Liver (tissue), 9 donors: Measurements from ENCODE around the gene GCC2. TPM values are rescaled to one million over a fixed set of nuclear protein-coding genes. Genes with fewer than 3 reads are reported as not detected.
"Not testable (repeated sequence)": the region's sequence is repeated elsewhere in the genome, so short reads cannot be mapped to it uniquely, and the experiment has no call there.

Experiments used
- DNase-seq: peaks from one replicate; pipeline ENCODE4 v3.0.0-alpha.2; 2017; ENCODE audit warnings: low spot score
- H3K27ac ChIP-seq, 2 donors: one replicate each; pipeline ENCODE4 v1.7.0; 2013; ENCODE audit warnings: inconsistent platforms in 2 of 2, low read length in 2 of 2, control low read depth in 1 of 2, low read depth in 1 of 2, mild to moderate bottlenecking in 1 of 2
- H3K27me3 ChIP-seq, 4 donors: one replicate each; pipeline versions ENCODE4 v1.6.1 to v1.7.0; 2013; ENCODE audit warnings: low read length in 3 of 4, inconsistent platforms in 1 of 4, mild to moderate bottlenecking in 1 of 4, moderate library complexity in 1 of 4; ENCODE audit not compliant: control insufficient read depth in 4 of 4, insufficient read depth in 4 of 4
- H3K36me3 ChIP-seq, 4 donors: one replicate each; pipeline versions ENCODE4 v1.6.1 to v1.7.0; 2013; ENCODE audit warnings: low read length in 3 of 4, mild to moderate bottlenecking in 3 of 4, low read depth in 1 of 4, moderate library complexity in 1 of 4; ENCODE audit not compliant: control insufficient read depth in 4 of 4, insufficient read depth in 3 of 4
- H3K4me1 ChIP-seq, 4 donors: one replicate each; pipeline versions ENCODE4 v1.6.1 to v1.7.0; 2013; ENCODE audit warnings: low read length in 3 of 4, mild to moderate bottlenecking in 3 of 4, moderate library complexity in 1 of 4; ENCODE audit not compliant: control insufficient read depth in 4 of 4, insufficient read depth in 4 of 4
- H3K4me3 ChIP-seq, 3 donors: one replicate each; pipeline versions ENCODE4 v1.6.1 to v1.7.0; 2013; ENCODE audit warnings: low read length in 3 of 3, control low read depth in 1 of 3, low read depth in 1 of 3, mild to moderate bottlenecking in 1 of 3
- H3K9ac ChIP-seq, 2 donors: one replicate each; pipeline ENCODE4 v1.7.0; 2013; ENCODE audit warnings: low read length in 2 of 2, mild to moderate bottlenecking in 2 of 2, moderate library complexity in 2 of 2, control low read depth in 1 of 2, low read depth in 1 of 2
- H3K9me3 ChIP-seq, 4 donors: one replicate each; pipeline versions ENCODE4 v1.6.1 to v1.7.0; 2013; ENCODE audit warnings: low read length in 3 of 4; ENCODE audit not compliant: control insufficient read depth in 4 of 4
- ATF3 ChIP-seq: IDR thresholded peaks from 2 replicates; pipeline ENCODE4 v1.6.1; 2016; ENCODE audit warnings: antibody characterized with exemption
- CTCF ChIP-seq: fragments of 150-350 bp; IDR thresholded peaks from 2 replicates; pipeline ENCODE4 v1.5.1; 2017; ENCODE audit warnings: improper control_type of control experiment, low read depth, low read length; ENCODE audit not compliant: missing input control
- EGR1 ChIP-seq, 2 donors: IDR thresholded peaks; 2 replicates each; pipeline ENCODE4 v1.6.1; 2016 to 2018; ENCODE audit warnings: antibody characterized with exemption in 2 of 2, low read depth in 2 of 2
- FOXA1 ChIP-seq: IDR thresholded peaks from 2 replicates; pipeline ENCODE4 v1.6.1; 2016; ENCODE audit warnings: antibody characterized with exemption
- FOXA2 ChIP-seq: IDR thresholded peaks from 2 replicates; pipeline ENCODE4 v1.6.1; 2016; ENCODE audit warnings: antibody characterized with exemption
- GABPA ChIP-seq, 2 donors: IDR thresholded peaks in 1 of 2; conservative IDR thresholded peaks in 1 of 2; 2 replicates each; pipeline ENCODE4 v1.6.1; 2016; ENCODE audit warnings: antibody characterized with exemption in 2 of 2, mild to moderate bottlenecking in 1 of 2, moderate library complexity in 1 of 2
- HNF4A ChIP-seq, 2 donors: conservative IDR thresholded peaks; 2 replicates each; pipeline ENCODE4 v1.6.1; 2016; ENCODE audit warnings: antibody characterized with exemption in 2 of 2, mild to moderate bottlenecking in 2 of 2
- HNF4G ChIP-seq: IDR thresholded peaks from 2 replicates; pipeline ENCODE4 v1.6.1; 2016; ENCODE audit warnings: antibody characterized with exemption
- JUND ChIP-seq, 2 donors: IDR thresholded peaks; 2 replicates each; pipeline ENCODE4 v1.6.1; 2016; ENCODE audit warnings: antibody characterized with exemption in 2 of 2
- NR2F2 ChIP-seq: IDR thresholded peaks from 2 replicates; pipeline ENCODE4 v1.6.1; 2016; ENCODE audit warnings: antibody characterized with exemption
- RAD21 ChIP-seq, 2 donors: IDR thresholded peaks; 2 replicates each; pipeline ENCODE4 v1.6.1; 2016; ENCODE audit warnings: antibody characterized with exemption in 2 of 2, mild to moderate bottlenecking in 2 of 2
- RXRA ChIP-seq, 2 donors: IDR thresholded peaks; 2 replicates each; pipeline ENCODE4 v1.6.1; 2017 to 2018; ENCODE audit warnings: antibody characterized with exemption in 2 of 2, mild to moderate bottlenecking in 1 of 2
- SP1 ChIP-seq: IDR thresholded peaks from 2 replicates; pipeline ENCODE4 v1.6.1; 2018; ENCODE audit warnings: antibody characterized with exemption, mild to moderate bottlenecking
- TAF1 ChIP-seq: conservative IDR thresholded peaks from 2 replicates; pipeline ENCODE4 v1.6.1; 2016; ENCODE audit warnings: antibody characterized with exemption, mild to moderate bottlenecking
- YY1 ChIP-seq: IDR thresholded peaks from 2 replicates; pipeline ENCODE4 v1.6.1; 2016; ENCODE audit warnings: antibody characterized with exemption, mild to moderate bottlenecking
- WGBS: extraction: QIAGEN DNeasy Blood & Tissue Kit; methylation state at CpG from one replicate; pipeline ENCODE4 v1.1.7; 2013; 5-methylcytosine and 5-hydroxymethylcytosine counted together
- polyA plus RNA-seq, 2 donors: library from polyadenylated mRNA; stranded (reverse) in 1 of 2; unstranded in 1 of 2; fragments of 200-250 nt in 1 of 2; fragments of >200 nt in 1 of 2; fragmentation: Nextera tagmentation in 1 of 2; extraction: Ambion mirVana in 1 of 2; gene quantifications; one replicate each; pipeline versions ENCODE4 v1.2.1 to v1.2.3, GENCODE V29; 2013 to 2015
- total RNA-seq, 2 donors: library from RNA; depleted of rRNA; stranded (reverse); fragments of >200 nt; gene quantifications; one replicate each; pipeline ENCODE4 v1.2.3, GENCODE V29; 2014
- TF ChIP-seq, protein P1 (sequence below): IDR thresholded peaks from 2 replicates; pipeline ENCODE4 v1.6.1; 2016; ENCODE audit warnings: antibody characterized with exemption
- TF ChIP-seq, protein P2 (sequence below): IDR thresholded peaks from 2 replicates; pipeline ENCODE4 v1.6.1; 2016; ENCODE audit warnings: antibody characterized with exemption, mild to moderate bottlenecking
- TF ChIP-seq, protein P3 (sequence below): IDR thresholded peaks from 2 replicates; pipeline ENCODE4 v1.6.1; 2016; ENCODE audit warnings: antibody characterized with exemption
- donor health status: healthy.
- donor health status: healthy.
- donor health status: healthy.
- donor health status: healthy.
- donor health status: healthy.

The GCC2 gene
- total and polyA plus RNA-seq, 4 donors, result 4.8 to 26.1 (median 19.9) TPM

DNA sequence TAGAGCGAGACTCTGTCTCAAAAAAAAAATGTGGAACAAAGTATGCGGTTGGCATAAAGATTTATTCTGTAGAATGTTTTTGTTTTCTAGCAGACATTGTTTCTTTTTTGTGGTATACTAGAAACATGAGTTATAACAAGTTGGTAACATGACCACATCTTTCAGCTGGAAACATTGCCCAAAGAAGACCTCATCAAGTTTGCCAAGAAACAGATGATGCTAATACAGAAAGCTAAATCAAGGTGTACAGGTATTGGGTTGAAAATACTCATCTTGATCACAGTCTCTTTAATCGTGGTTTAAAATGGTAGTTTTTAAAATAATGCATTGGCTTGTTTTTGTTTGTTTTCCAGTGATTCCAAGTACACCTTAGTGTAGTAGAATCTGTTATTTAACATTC, 1.9 kb downstream of the GCC2 start (continued):
- TF ChIP-seq, protein P1, sequence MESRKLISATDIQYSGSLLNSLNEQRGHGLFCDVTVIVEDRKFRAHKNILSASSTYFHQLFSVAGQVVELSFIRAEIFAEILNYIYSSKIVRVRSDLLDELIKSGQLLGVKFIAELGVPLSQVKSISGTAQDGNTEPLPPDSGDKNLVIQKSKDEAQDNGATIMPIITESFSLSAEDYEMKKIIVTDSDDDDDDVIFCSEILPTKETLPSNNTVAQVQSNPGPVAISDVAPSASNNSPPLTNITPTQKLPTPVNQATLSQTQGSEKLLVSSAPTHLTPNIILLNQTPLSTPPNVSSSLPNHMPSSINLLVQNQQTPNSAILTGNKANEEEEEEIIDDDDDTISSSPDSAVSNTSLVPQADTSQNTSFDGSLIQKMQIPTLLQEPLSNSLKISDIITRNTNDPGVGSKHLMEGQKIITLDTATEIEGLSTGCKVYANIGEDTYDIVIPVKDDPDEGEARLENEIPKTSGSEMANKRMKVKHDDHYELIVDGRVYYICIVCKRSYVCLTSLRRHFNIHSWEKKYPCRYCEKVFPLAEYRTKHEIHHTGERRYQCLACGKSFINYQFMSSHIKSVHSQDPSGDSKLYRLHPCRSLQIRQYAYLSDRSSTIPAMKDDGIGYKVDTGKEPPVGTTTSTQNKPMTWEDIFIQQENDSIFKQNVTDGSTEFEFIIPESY, result no peak
- no peak for TF ChIP-seq YY1

GRCh38 chr2:108451976-108452375, 3.0 kb downstream of the GCC2 start:
- WGBS, result 96% methylated on average over 4 of the region's 4 CpGs
- Histone ChIP-seq H3K36me3 (peaks cover 0 to 28% (median 26%) of the 10 kb centered on the region in 4 donors), H3K27me3 (no peaks in the 10 kb centered on the region), H3K4me1 (peaks cover 2 to 15% (median 13%) of the 10 kb centered on the region in 4 donors), H3K9me3 (no peaks in the 10 kb centered on the region), H3K27ac (no peak overlapping the region), H3K4me3 (no peak overlapping the region), H3K9ac (no peak overlapping the region)
- TF ChIP-seq JUND (IDR thresholded peaks at IDR 0.05) (no peak), GABPA (IDR thresholded peaks at IDR 0.05 in 1 of 2, conservative IDR thresholded peaks at IDR 0.05 in 1 of 2) (no peak), NR2F2 (no peak), FOXA2 (no peak), YY1 (no peak), FOXA1 (no peak), ATF3 (no peak), CTCF (no peak), HNF4G (no peak), HNF4A (conservative IDR thresholded peaks at IDR 0.05) (no peak), SP1 (no peak), TAF1 (no peak), EGR1 (IDR thresholded peaks at IDR 0.05; ENCODE audit: low read depth in 2 of 2) (no peak), RAD21 (IDR thresholded peaks at IDR 0.05) (no peak), RXRA (IDR thresholded peaks at IDR 0.05) (no peak)
- TF ChIP-seq, protein P2, sequence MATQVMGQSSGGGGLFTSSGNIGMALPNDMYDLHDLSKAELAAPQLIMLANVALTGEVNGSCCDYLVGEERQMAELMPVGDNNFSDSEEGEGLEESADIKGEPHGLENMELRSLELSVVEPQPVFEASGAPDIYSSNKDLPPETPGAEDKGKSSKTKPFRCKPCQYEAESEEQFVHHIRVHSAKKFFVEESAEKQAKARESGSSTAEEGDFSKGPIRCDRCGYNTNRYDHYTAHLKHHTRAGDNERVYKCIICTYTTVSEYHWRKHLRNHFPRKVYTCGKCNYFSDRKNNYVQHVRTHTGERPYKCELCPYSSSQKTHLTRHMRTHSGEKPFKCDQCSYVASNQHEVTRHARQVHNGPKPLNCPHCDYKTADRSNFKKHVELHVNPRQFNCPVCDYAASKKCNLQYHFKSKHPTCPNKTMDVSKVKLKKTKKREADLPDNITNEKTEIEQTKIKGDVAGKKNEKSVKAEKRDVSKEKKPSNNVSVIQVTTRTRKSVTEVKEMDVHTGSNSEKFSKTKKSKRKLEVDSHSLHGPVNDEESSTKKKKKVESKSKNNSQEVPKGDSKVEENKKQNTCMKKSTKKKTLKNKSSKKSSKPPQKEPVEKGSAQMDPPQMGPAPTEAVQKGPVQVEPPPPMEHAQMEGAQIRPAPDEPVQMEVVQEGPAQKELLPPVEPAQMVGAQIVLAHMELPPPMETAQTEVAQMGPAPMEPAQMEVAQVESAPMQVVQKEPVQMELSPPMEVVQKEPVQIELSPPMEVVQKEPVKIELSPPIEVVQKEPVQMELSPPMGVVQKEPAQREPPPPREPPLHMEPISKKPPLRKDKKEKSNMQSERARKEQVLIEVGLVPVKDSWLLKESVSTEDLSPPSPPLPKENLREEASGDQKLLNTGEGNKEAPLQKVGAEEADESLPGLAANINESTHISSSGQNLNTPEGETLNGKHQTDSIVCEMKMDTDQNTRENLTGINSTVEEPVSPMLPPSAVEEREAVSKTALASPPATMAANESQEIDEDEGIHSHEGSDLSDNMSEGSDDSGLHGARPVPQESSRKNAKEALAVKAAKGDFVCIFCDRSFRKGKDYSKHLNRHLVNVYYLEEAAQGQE, result no peak
- TF ChIP-seq, protein P1, result no peak
- TF ChIP-seq, protein P3, sequence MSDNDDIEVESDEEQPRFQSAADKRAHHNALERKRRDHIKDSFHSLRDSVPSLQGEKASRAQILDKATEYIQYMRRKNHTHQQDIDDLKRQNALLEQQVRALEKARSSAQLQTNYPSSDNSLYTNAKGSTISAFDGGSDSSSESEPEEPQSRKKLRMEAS, result no peak
- DNase-seq, result no peak

- H3K4me3 ChIP-seq, H3K27ac ChIP-seq, DNase-seq, H3K4me1 ChIP-seq, H3K9me3 ChIP-seq, H3K9ac ChIP-seq, H3K27me3 ChIP-seq: not testable (repeated sequence)
- 94% methylated on average over 4 of the region's 4 CpGs for WGBS
- peaks cover 0 to 38% (median 28%) of the 10 kb centered on the region in 4 donors for H3K36me3 ChIP-seq
Observed at GRCh38 chr2:108453530-108453929, 4.5 kb downstream of the GCC2 start.
